HG03196 (cell line): ENCODE data around the gene CCT4.
"Not testable (repeated sequence)": the region's sequence is repeated elsewhere in the genome, so short reads cannot be mapped to it uniquely, and the experiment has no call there.

Source experiments
- ATAC-seq: cut with Tn5 transposase; IDR thresholded peaks from one replicate; pipeline ENCODE4 v1.9.1; 2021; ENCODE audit not compliant: unreplicated experiment

Gene CCT4

GRCh38 chr2:61879351-61879750 is 9.1 kb downstream of the CCT4 start:
- ATAC-seq, result not testable (repeated sequence)

GRCh38 chr2:61878761-61879160 is 9.7 kb downstream of the CCT4 start:
- ATAC-seq, result no peak

DNA sequence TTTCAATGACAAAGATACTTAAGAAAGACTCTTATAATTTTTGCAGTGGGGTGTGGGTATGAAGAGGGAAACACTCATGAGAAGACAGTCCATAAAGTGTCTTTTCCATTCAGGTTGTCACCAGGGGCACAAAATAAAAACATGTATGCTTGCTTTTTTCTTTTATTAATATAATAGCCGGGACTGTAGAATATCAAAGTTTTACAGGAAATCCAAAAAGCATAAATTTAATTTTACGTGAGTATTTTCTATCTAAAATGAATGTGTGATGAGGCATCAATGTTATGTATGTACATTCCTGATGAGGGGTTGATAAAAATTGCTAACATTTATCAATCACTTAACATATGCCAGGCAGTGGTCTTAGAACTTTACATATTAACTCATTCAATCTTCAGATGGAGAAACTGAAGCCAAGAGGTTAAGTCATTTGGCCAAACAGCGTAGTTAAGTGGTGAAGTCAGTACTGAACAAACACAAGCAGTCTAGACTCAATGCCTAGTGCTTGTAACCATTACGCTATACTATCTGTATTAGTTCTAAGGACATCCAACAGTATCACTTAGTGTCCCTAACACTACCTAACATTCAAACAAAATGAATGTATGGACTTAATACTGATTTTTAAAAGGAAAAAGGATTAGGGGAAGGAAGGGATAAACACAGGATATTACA is 10.7 kb downstream of the CCT4 start:
- ATAC-seq, result no peak

DNA sequence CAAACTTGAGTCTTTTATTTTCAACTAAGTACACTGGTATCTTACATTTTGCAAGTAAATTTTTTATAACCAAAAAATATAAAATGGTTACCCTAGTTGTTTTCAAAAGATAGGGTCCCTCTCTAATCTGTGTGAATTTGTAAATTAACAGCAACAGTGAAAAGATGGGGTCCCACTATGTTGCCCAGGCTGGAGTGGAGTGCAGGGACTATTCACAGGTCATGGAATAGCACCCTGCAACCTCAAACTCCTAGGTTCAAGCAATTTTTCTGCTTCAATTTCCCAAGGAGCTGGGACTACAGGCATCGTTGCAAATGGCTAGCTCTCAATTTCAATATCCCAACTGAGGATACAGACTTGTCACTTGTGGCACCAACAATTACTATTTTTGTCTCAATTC is 12.1 kb downstream of the CCT4 start:
- ATAC-seq, result no peak

GRCh38 chr2:61866482-61867089 is 21.9 kb downstream of the CCT4 start:
- not testable (repeated sequence) for ATAC-seq

- ATAC-seq, result no peak
Observed at GRCh38 chr2:61862085-61862484, 26.4 kb downstream of the CCT4 start.

GRCh38 chr2:61857224-61857623 is 31.2 kb downstream of the CCT4 start:
- no peak for ATAC-seq

DNA sequence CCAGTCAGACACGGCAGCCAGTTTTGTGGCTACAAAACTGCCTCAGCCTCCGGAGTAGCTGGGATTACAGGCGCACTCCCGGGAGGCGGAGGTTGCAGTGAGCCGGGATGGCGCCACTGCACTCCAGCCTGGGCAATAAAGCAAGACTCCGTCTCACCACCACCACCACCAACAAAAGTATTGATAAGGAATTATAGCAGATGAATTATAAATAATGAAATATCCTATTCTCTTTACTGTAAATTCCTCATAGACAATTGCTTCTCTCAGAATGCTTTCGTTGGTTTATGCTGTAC is 33.2 kb downstream of the CCT4 start:
- no peak for ATAC-seq

GRCh38 chr2:61854564-61855317 is 33.7 kb downstream of the CCT4 start:
- ATAC-seq, result peak; percentile 91

- ATAC-seq, result peak; percentile 78
Observed at GRCh38 chr2:61853847-61854563, 34.5 kb downstream of the CCT4 start, which contains the start of gene FAM161A. TSS of gene FAM161A (minus strand) at chr2:61854060. CDS start at chr2:61854041, 19 bp downstream.

GRCh38 chr2:61853086-61853846 is 35.2 kb downstream of the CCT4 start:
- peak; percentile 71 for ATAC-seq

DNA sequence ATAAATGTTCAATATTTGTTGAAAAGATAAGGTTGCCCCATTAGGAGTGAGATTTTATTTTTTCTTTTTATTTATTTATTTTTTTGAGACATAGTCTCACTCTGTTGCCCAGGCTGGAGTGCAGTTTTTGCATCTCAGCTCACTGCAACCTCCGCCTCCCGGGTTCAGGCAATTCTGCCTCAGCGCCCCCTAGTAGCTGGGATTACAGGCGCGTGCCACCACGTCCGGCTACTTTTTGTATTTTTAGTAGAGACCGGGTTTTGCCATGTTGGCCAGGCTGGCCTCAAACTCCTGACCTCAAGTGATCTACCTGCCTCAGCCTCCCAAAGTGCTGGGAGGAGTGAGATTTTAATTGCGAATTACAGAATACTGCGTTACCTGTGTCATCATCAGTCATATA is 37.2 kb downstream of the CCT4 start:
- not testable (repeated sequence) for ATAC-seq

DNA sequence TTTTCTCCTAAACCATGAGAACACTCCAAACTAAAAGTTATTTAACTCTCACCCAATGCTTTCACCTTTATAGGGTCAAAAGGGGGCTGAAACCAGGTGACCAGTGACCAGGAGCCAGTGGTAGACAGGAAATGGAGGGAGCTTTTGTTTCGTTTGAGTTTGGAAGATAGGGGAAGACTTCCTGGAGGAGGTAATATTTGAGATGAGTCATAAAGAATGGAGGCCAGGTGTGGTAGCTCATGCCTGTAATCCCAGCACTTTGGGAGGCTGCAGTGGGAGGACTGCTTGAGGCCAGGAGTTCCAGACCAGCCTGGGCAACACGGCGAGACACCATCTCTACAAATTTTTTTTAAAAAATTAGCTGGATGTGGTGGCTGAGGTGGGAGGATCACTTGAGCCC is 43.1 kb downstream of the CCT4 start:
- no peak for ATAC-seq

DNA sequence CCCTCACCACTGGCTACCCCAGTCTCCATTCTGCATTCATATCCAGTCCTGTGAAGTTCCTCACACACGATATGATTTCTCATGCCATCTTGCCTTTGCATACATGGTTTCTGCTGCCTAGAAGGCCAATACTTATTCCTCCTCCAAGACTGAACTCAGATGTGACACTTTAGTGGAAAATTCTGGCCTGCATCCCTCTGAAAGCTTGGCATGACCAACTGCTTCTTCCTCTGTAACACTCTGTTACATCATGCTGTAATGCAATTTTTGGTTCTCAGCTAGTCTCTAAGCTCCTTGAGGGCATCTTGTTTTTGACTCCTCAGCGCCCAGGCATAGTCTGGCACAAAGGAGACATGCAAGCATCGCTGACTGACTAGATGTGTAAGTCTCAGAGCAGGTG is 47.2 kb downstream of the CCT4 start:
- ATAC-seq, result no peak

DNA sequence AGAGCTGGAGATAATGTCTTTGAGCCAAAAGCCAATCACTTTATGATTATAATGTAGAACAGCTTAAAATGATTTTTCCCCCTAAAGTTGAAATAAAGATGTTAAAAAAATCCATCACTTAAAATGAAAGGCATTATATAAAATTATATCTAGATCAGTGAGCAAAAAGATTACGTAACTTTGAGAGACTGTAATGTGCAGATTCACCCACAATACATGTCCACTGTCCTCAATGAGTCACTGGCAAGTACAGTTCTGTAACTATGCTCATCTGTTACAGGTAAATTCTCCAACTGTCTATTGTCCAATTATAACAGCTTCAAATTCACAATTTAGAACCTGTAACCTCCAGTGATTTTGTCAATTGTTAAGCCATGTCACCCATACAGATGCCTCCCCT is 53.6 kb downstream of the CCT4 start:
- ATAC-seq, result no peak

- no peak for ATAC-seq
Observed at GRCh38 chr2:61833971-61834370, 54.5 kb downstream of the CCT4 start.

DNA sequence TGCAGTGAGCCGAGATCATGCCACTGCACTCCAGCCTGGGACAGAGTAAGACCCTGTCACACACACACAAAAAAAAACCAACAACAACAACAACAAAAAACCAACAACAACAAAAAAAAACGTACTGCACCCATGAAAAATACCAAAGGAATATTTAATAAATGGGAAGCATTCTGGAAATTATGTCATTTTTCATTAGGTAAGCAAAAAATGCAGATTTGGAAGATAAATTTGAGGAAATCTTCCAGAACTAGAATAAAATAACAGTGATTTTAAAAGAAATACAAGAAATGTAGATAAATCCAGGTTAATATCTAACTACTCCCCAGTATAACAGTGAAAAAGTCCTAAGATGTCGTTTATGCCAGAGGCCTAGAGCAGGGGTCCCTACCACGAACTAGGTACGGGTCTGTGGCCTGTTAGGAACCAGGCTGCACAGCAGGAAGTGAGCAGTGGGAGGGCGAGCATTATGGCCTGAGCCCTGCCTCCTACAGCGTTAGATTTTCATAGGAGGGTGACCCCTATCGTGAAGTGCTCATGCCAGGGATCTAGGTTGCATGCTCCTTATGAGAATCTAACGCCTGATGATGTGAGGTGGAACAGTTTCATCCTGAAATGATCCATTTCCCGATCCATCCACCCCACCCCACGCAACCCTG is 56.1 kb downstream of the CCT4 start:
- no peak for ATAC-seq

DNA sequence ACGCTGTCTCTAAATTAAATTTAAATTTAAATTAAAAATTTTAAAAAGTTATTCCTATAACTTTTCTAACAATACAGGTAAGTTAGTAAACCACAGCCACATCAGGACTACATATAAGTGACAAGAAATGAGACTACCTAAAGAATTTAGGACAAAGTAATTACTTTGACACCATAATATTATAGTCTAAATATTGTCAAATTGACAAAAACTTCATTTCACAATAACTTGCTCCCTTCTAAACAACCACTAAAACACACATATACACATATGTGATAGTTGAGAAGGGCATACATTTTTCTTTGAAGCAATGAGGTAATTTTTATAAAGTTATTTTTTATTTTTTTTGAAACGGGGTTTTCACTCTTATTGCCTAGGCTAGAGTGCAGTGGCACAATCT is 66.2 kb downstream of the CCT4 start:
- no peak for ATAC-seq
